Liver (tissue), 3 donors: ENCODE measurements around the gene AKR1B1.

ENCODE experiments used
- ATF3 ChIP-seq: IDR thresholded peaks from 2 replicates; pipeline ENCODE4 v1.6.1; 2016; ENCODE audit warnings: antibody characterized with exemption
- CTCF ChIP-seq: fragments of 150-350 bp; IDR thresholded peaks from 2 replicates; pipeline ENCODE4 v1.5.1; 2017; ENCODE audit warnings: improper control_type of control experiment, low read depth, low read length; ENCODE audit not compliant: missing input control
- GABPA ChIP-seq, 2 donors: IDR thresholded peaks in 1 of 2; conservative IDR thresholded peaks in 1 of 2; 2 replicates each; pipeline ENCODE4 v1.6.1; 2016; ENCODE audit warnings: antibody characterized with exemption in 2 of 2, mild to moderate bottlenecking in 1 of 2, moderate library complexity in 1 of 2
- JUND ChIP-seq, 2 donors: IDR thresholded peaks; 2 replicates each; pipeline ENCODE4 v1.6.1; 2016; ENCODE audit warnings: antibody characterized with exemption in 2 of 2
- MAX ChIP-seq: IDR thresholded peaks from 2 replicates; pipeline ENCODE4 v1.6.1; 2016; ENCODE audit warnings: antibody characterized with exemption
- REST ChIP-seq: IDR thresholded peaks from 2 replicates; pipeline ENCODE4 v1.6.1; 2016; ENCODE audit warnings: antibody characterized with exemption, mild to moderate bottlenecking
- RXRA ChIP-seq, 2 donors: IDR thresholded peaks; 2 replicates each; pipeline ENCODE4 v1.6.1; 2017 to 2018; ENCODE audit warnings: antibody characterized with exemption in 2 of 2, mild to moderate bottlenecking in 1 of 2
- SP1 ChIP-seq: IDR thresholded peaks from 2 replicates; pipeline ENCODE4 v1.6.1; 2018; ENCODE audit warnings: antibody characterized with exemption, mild to moderate bottlenecking
- TAF1 ChIP-seq: conservative IDR thresholded peaks from 2 replicates; pipeline ENCODE4 v1.6.1; 2016; ENCODE audit warnings: antibody characterized with exemption, mild to moderate bottlenecking
- YY1 ChIP-seq: IDR thresholded peaks from 2 replicates; pipeline ENCODE4 v1.6.1; 2016; ENCODE audit warnings: antibody characterized with exemption, mild to moderate bottlenecking
- ZBTB33 ChIP-seq: IDR thresholded peaks from 2 replicates; pipeline ENCODE4 v1.6.1; 2016; ENCODE audit warnings: antibody characterized with exemption
- donor health status: healthy.
- donor health status: healthy.

- TF ChIP-seq CTCF (no peak), GABPA (IDR thresholded peaks at IDR 0.05 in 1 of 2, conservative IDR thresholded peaks at IDR 0.05 in 1 of 2) (no peak), RXRA (IDR thresholded peaks at IDR 0.05) (no peak), ZBTB33 (no peak), TAF1 (no peak), SP1 (no peak), JUND (IDR thresholded peaks at IDR 0.05) (no peak), YY1 (no peak), REST (no peak), ATF3 (no peak), MAX (no peak)
Observed at GRCh38 chr7:134462337-134462925, 3.5 kb upstream of the AKR1B1 start.
